GM10248 (cell line): Measurements from ENCODE around the gene TRIM65.

Source experiments
- CTCF ChIA-PET: fragments of 300-600 bp; sonication (Branson Sonifier 250); formaldehyde crosslinking; extraction: SDS; loops from one replicate; lab custom pipeline; 2021; ENCODE audit warnings: antibody characterized with exemption; lab: Yijun Ruan, JAX
- POLR2A ChIA-PET: fragments of 350-650 bp; sonication (Branson Sonifier 250); formaldehyde crosslinking; extraction: SDS; loops from one replicate; lab custom pipeline; 2020; ENCODE audit warnings: antibody characterized with exemption; lab: Yijun Ruan, JAX
- DNase-seq: peaks from one replicate; pipeline ENCODE4 v3.0.0; 2012; ENCODE audit errors: extremely low spot score
- CTCF ChIP-seq: IDR thresholded peaks from 2 replicates; pipeline ENCODE4 v1.5.1; 2012; ENCODE audit warnings: mild to moderate bottlenecking, low read depth; ENCODE audit errors: extremely low read depth, missing control alignments, control extremely low read depth

The TRIM65 gene

GRCh38 chr17:75925912-75926311 lies 29.2 kb upstream of the TRIM65 start:
- TF ChIP-seq CTCF, result no peak
- ChIA-PET CTCF (interaction anchor here (0.7 to 6.2 kb wide), 8 partner anchors 9 to 88 kb away, joined by 3 to 28 read pairs (median 4); partner anchors contain the start of genes FBF1 and MRPL38), POLR2A (interaction anchor here (0.5 kb wide), 1 partner anchor 120 kb away, joined by 4 read pairs; no protein-coding TSS in a partner anchor)
- DNase-seq, result no peak

GRCh38 chr17:75925103-75925502 lies 28.4 kb upstream of the TRIM65 start:
- ChIA-PET CTCF (interaction anchor here (0.6 to 6.2 kb wide), 9 partner anchors 8 to 89 kb away, joined by 3 to 28 read pairs (median 3); partner anchors contain the start of gene MRPL38), POLR2A (no interaction called here)
- no peak for DNase-seq
- no peak for TF ChIP-seq CTCF

- ChIA-PET CTCF (interaction anchor here (0.8 to 1.5 kb wide), 3 partner anchors 18 to 27 kb away, joined by 3 to 4 read pairs (median 3); partner anchors contain the start of gene FBF1), POLR2A (no interaction called here)
- no peak for DNase-seq
- TF ChIP-seq CTCF, result no peak
These were observed 26.5 kb upstream of the TRIM65 start for GRCh38 chr17:75922963-75923874.

GRCh38 chr17:75922173-75922961 lies 25.6 kb upstream of the TRIM65 start:
- ChIA-PET POLR2A (no interaction called here), CTCF (interaction anchor here (0.9 to 1.1 kb wide), 3 partner anchors 17 to 23 kb away, joined by 3 to 4 read pairs (median 4); partner anchors contain the start of gene FBF1)
- TF ChIP-seq CTCF, result no peak
- no peak for DNase-seq

- POLR2A ChIA-PET, result no interaction called here
- no peak for TF ChIP-seq CTCF
- no peak for DNase-seq
- CTCF ChIA-PET, result interaction anchor here (0.8 to 1.4 kb wide), 5 partner anchors 8 to 39 kb away, joined by 3 to 4 read pairs (median 3); partner anchors contain the start of gene FBF1
These were observed 24.8 kb upstream of the TRIM65 start for GRCh38 chr17:75921596-75921995.
